ENCODE measurements around the gene PAGR1.
A peak's percentile ranks its signal among the peaks of the same experiment; 100 is the strongest.
"Not testable (repeated sequence)": the region's sequence is repeated elsewhere in the genome, so short reads cannot be mapped to it uniquely, and the experiment has no call there.

PAGR1 gene

GRCh38 chr16:29841631-29842030, 25.7 kb downstream of the PAGR1 start:
- DNase-seq = no peak

GRCh38 chr16:29842732-29843346, 26.9 kb downstream of the PAGR1 start:
- DNase-seq = no peak

- DNase-seq = no peak
Measured at GRCh38 chr16:29843931-29844330, 28.0 kb downstream of the PAGR1 start.

GRCh38 chr16:29844575-29845331, 28.8 kb downstream of the PAGR1 start:
- DNase-seq = no peak

GRCh38 chr16:29845656-29846055, 29.7 kb downstream of the PAGR1 start:
- DNase-seq = no peak

- DNase-seq = peak; percentile 93
Measured at GRCh38 chr16:29848420-29849297, 32.7 kb downstream of the PAGR1 start.

- no peak for DNase-seq
Measured at GRCh38 chr16:29849505-29849904, 33.6 kb downstream of the PAGR1 start.

GRCh38 chr16:29850998-29851397, 35.0 kb downstream of the PAGR1 start:
- DNase-seq = no peak

- DNase-seq = no peak
Measured at GRCh38 chr16:29852654-29853053, 36.7 kb downstream of the PAGR1 start.

- DNase-seq = no peak
Measured at GRCh38 chr16:29854520-29855100, 38.7 kb downstream of the PAGR1 start.

GRCh38 chr16:29857133-29857760, 41.3 kb downstream of the PAGR1 start:
- DNase-seq = no peak

- no peak for DNase-seq
Measured at GRCh38 chr16:29858149-29858849, 42.3 kb downstream of the PAGR1 start.

- no peak for DNase-seq
Measured at GRCh38 chr16:29858974-29859373, 43.0 kb downstream of the PAGR1 start.

- DNase-seq = no peak
Measured at GRCh38 chr16:29860218-29860617, 44.3 kb downstream of the PAGR1 start.

GRCh38 chr16:29862383-29862883, 46.5 kb downstream of the PAGR1 start:
- DNase-seq = no peak

- DNase-seq = peak; percentile 94
Measured at GRCh38 chr16:29862884-29863668, 47.1 kb downstream of the PAGR1 start, which contains the start of gene CDIPT. Gene CDIPT (minus strand): TSS chr16:29863226. CDS start chr16:29862857, 369 bp downstream.

- DNase-seq = no peak
Measured at GRCh38 chr16:29863669-29863984, 47.7 kb downstream of the PAGR1 start.

GRCh38 chr16:29864205-29864604, 48.3 kb downstream of the PAGR1 start:
- no peak for DNase-seq

GRCh38 chr16:29868396-29869009, 52.6 kb downstream of the PAGR1 start:
- no peak for DNase-seq

- DNase-seq = not testable (repeated sequence)
Measured at GRCh38 chr16:29869067-29869466, 53.1 kb downstream of the PAGR1 start.

Data from CD4-positive, alpha-beta T cell treated with Interleukin-17A for 4 hours (primary cell).